Neutrophil (primary cell): Measurements from ENCODE around the gene GLG1.

Source experiments
- H3K27ac ChIP-seq: fragments of 200-600 bp; sonication (generic); 2 replicates; pipeline ENCODE4 v1.5.1; 2016; ENCODE audit warnings: mild to moderate bottlenecking, moderate library complexity
- H3K27me3 ChIP-seq: fragments of 200-600 bp; sonication (generic); 2 replicates; pipeline ENCODE4 v1.6.0; 2016; ENCODE audit warnings: mild to moderate bottlenecking
- H3K36me3 ChIP-seq: fragments of 200-600 bp; sonication (generic); 2 replicates; pipeline ENCODE4 v1.5.1; 2017
- H3K4me1 ChIP-seq, 2 experiments: fragments of 200-600 bp in 1 of 2; sonication (generic) in 1 of 2; 1 replicate in 1 of 2; 2 replicates in 1 of 2; pipeline versions ENCODE4 v1.5.1 to v1.6.1; 2013 to 2016; ENCODE audit warnings: low read depth in 1 of 2, low read length in 1 of 2, mild to moderate bottlenecking in 1 of 2, moderate library complexity in 1 of 2; ENCODE audit not compliant: control insufficient read depth in 1 of 2, insufficient read depth in 1 of 2
- H3K4me3 ChIP-seq, 2 experiments: fragments of 200-600 bp in 1 of 2; sonication (generic) in 1 of 2; 1 replicate in 1 of 2; 2 replicates in 1 of 2; pipeline ENCODE4 v1.5.1; 2013 to 2016; ENCODE audit warnings: low read depth in 1 of 2, low read length in 1 of 2, mild to moderate bottlenecking in 1 of 2, moderate library complexity in 1 of 2
- H3K9me3 ChIP-seq: fragments of 200-600 bp; sonication (generic); 2 replicates; pipeline ENCODE4 v1.5.1; 2016
- TF ChIP-seq, protein P1 (sequence below): fragments of 200-600 bp; sonication (generic); IDR thresholded peaks from 2 replicates; pipeline ENCODE4 v1.5.1; 2016; ENCODE audit warnings: antibody characterized with exemption

Gene GLG1

DNA sequence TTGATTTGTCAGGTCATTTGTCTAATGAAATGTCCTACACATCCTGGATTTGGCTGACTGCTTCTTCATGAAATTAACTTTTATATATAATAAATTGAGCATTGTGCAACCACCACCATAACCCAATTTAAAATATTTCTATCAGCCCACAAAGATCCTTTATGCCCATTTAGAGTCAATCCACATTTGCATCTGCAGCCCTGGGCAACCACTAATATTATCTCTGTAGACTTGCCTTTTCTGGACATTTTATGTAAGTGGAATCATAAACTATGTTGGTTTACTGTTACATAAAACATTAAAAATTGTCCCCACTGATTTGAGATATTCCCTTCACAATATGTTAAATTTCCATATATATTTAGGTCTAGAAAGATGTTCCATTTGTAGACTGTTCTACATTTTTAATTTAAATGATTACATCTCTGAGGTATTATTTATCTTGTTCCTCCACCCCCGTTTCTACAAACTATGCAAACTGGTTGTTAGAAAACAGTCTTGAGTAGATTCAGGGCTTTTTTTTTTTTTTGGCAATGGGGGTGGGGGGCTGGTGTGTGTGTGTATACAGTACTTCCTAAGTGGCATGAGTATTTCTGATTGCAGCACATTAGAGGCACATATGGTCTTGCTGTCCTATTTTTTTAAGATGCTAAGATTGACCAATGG, 43.1 kb upstream of the GLG1 start:
- no peak overlapping the region for H3K4me3 ChIP-seq
- H3K9me3 ChIP-seq = no peaks in the 10 kb centered on the region
- no peaks in the 10 kb centered on the region for H3K4me1 ChIP-seq
- H3K27me3 ChIP-seq = no peaks in the 10 kb centered on the region
- TF ChIP-seq, protein P1, sequence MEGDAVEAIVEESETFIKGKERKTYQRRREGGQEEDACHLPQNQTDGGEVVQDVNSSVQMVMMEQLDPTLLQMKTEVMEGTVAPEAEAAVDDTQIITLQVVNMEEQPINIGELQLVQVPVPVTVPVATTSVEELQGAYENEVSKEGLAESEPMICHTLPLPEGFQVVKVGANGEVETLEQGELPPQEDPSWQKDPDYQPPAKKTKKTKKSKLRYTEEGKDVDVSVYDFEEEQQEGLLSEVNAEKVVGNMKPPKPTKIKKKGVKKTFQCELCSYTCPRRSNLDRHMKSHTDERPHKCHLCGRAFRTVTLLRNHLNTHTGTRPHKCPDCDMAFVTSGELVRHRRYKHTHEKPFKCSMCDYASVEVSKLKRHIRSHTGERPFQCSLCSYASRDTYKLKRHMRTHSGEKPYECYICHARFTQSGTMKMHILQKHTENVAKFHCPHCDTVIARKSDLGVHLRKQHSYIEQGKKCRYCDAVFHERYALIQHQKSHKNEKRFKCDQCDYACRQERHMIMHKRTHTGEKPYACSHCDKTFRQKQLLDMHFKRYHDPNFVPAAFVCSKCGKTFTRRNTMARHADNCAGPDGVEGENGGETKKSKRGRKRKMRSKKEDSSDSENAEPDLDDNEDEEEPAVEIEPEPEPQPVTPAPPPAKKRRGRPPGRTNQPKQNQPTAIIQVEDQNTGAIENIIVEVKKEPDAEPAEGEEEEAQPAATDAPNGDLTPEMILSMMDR = no peak
- peaks cover 64% of the 10 kb centered on the region for H3K36me3 ChIP-seq
- no peak overlapping the region for H3K27ac ChIP-seq

- no peak overlapping the region for H3K27ac ChIP-seq
- no peaks in the 10 kb centered on the region for H3K27me3 ChIP-seq
- peaks cover 69% of the 10 kb centered on the region for H3K36me3 ChIP-seq
- no peak overlapping the region for H3K4me3 ChIP-seq
- TF ChIP-seq, protein P1 = no peak
- H3K4me1 ChIP-seq = peaks cover 0 to 7% of the 10 kb centered on the region in 2 experiments
- H3K9me3 ChIP-seq = no peaks in the 10 kb centered on the region
Observed at GRCh38 chr16:74641969-74642368, 35.1 kb upstream of the GLG1 start.

GRCh38 chr16:74637742-74638453, 31.0 kb upstream of the GLG1 start:
- Histone ChIP-seq H3K36me3 (peaks cover 62% of the 10 kb centered on the region), H3K27ac (no peak overlapping the region), H3K4me3 (no peak overlapping the region), H3K9me3 (no peaks in the 10 kb centered on the region), H3K4me1 (peaks cover 0 to 7% of the 10 kb centered on the region in 2 experiments), H3K27me3 (no peaks in the 10 kb centered on the region)
- TF ChIP-seq, protein P1 = no peak

- H3K4me3 ChIP-seq = no peak overlapping the region
- H3K9me3 ChIP-seq = no peaks in the 10 kb centered on the region
- peaks cover 0 to 12% of the 10 kb centered on the region in 2 experiments for H3K4me1 ChIP-seq
- H3K27ac ChIP-seq = no peak overlapping the region
- peaks cover 68% of the 10 kb centered on the region for H3K36me3 ChIP-seq
- TF ChIP-seq, protein P1 = no peak
- no peaks in the 10 kb centered on the region for H3K27me3 ChIP-seq
Observed at GRCh38 chr16:74635303-74635702, 28.4 kb upstream of the GLG1 start.

- Histone ChIP-seq H3K36me3 (peaks cover 82% of the 10 kb centered on the region), H3K27ac (no peak overlapping the region), H3K4me1 (peaks cover 0 to 5% of the 10 kb centered on the region in 2 experiments), H3K4me3 (no peak overlapping the region), H3K9me3 (no peaks in the 10 kb centered on the region), H3K27me3 (no peaks in the 10 kb centered on the region)
- TF ChIP-seq, protein P1 = no peak
Observed at GRCh38 chr16:74633686-74634085, 26.8 kb upstream of the GLG1 start.
